SU-DHL-6 (cell line): ENCODE results near the gene PLEKHG3.

Source experiments
- EZH2phosphoT487 ChIP-seq: fragments of 200-600 bp; sonication (generic), shearing (Covaris generic); conservative IDR thresholded peaks from 2 replicates; pipeline ENCODE4 v1.6.1; 2018; ENCODE audit warnings: mild to moderate bottlenecking, antibody characterized with exemption, low read length, moderate library complexity, mixed read lengths
- TF ChIP-seq, protein P1 (sequence below): fragments of 200-600 bp; sonication (generic); IDR thresholded peaks from one replicate; pipeline ENCODE4 v1.5.1; 2017; ENCODE audit warnings: antibody characterized with exemption, mild to moderate bottlenecking, low read length, moderate library complexity; ENCODE audit not compliant: insufficient read depth, poor library complexity, severe bottlenecking

- TF ChIP-seq, protein P1, sequence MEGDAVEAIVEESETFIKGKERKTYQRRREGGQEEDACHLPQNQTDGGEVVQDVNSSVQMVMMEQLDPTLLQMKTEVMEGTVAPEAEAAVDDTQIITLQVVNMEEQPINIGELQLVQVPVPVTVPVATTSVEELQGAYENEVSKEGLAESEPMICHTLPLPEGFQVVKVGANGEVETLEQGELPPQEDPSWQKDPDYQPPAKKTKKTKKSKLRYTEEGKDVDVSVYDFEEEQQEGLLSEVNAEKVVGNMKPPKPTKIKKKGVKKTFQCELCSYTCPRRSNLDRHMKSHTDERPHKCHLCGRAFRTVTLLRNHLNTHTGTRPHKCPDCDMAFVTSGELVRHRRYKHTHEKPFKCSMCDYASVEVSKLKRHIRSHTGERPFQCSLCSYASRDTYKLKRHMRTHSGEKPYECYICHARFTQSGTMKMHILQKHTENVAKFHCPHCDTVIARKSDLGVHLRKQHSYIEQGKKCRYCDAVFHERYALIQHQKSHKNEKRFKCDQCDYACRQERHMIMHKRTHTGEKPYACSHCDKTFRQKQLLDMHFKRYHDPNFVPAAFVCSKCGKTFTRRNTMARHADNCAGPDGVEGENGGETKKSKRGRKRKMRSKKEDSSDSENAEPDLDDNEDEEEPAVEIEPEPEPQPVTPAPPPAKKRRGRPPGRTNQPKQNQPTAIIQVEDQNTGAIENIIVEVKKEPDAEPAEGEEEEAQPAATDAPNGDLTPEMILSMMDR = no peak
- no peak for TF ChIP-seq EZH2phosphoT487
These were observed 26.9 kb downstream of the PLEKHG3 start for GRCh38 chr14:64731141-64731581.
